HEK293T (cell line): Measurements from ENCODE around the gene PIGU.

ENCODE experiments used
- BHLHE40 ChIP-seq: fragments of 450-650 bp; IDR thresholded peaks from 2 replicates; pipeline ENCODE4 v1.6.1; 2016; ENCODE audit warnings: mild to moderate bottlenecking, moderate library complexity, borderline replicate concordance
- FOXM1 ChIP-seq: fragments of 450-650 bp; IDR thresholded peaks from 2 replicates; pipeline ENCODE4 v1.6.1; 2017; ENCODE audit warnings: mild to moderate bottlenecking, borderline replicate concordance
- SP1 ChIP-seq: fragments of 450-650 bp; IDR thresholded peaks from 2 replicates; pipeline ENCODE4 v1.6.1; 2017
- SUZ12 ChIP-seq: fragments of 450-650 bp; IDR thresholded peaks from 2 replicates; pipeline ENCODE4 v1.6.1; 2016; ENCODE audit warnings: mild to moderate bottlenecking

GRCh38 chr20:34522969-34523871 is 153.7 kb downstream of the PIGU start:
- TF ChIP-seq BHLHE40 (no peak), SUZ12 (no peak), FOXM1 (no peak), SP1 (no peak)
